Osteocyte (in vitro differentiated cells): ENCODE results near the gene CD8A. TPM values are rescaled to one million over a fixed set of nuclear protein-coding genes. Genes with fewer than 3 reads are reported as not detected.

Experiments
- DNase-seq: peaks from one replicate; pipeline ENCODE4 v3.0.0; 2021; ENCODE audit warnings: mixed read lengths; ENCODE audit not compliant: unreplicated experiment; ENCODE audit errors: extremely low spot score
- H3K27ac Mint-ChIP-seq: one replicate; pipeline ENCODE4 v1.8.0; 2021; ENCODE audit warnings: mild to moderate bottlenecking, mixed read lengths; ENCODE audit not compliant: unreplicated experiment
- H3K27me3 Mint-ChIP-seq: one replicate; pipeline ENCODE4 v1.8.0; 2021; ENCODE audit warnings: mixed read lengths; ENCODE audit not compliant: unreplicated experiment
- H3K36me3 Mint-ChIP-seq: one replicate; pipeline ENCODE4 v1.8.0; 2021; ENCODE audit warnings: mixed read lengths; ENCODE audit not compliant: unreplicated experiment
- H3K4me1 Mint-ChIP-seq: one replicate; pipeline ENCODE4 v1.8.0; 2021; ENCODE audit warnings: mixed read lengths; ENCODE audit not compliant: unreplicated experiment
- H3K4me3 Mint-ChIP-seq: one replicate; pipeline ENCODE4 v1.8.0; 2021; ENCODE audit warnings: mild to moderate bottlenecking, moderate library complexity, mixed read lengths; ENCODE audit not compliant: unreplicated experiment
- H3K9me3 Mint-ChIP-seq: one replicate; pipeline ENCODE4 v1.8.0; 2021; ENCODE audit warnings: mixed read lengths; ENCODE audit not compliant: unreplicated experiment
- total RNA-seq: library from RNA; stranded (reverse); gene quantifications from 2 replicates; pipeline ENCODE4 v1.2.1, GENCODE V29; 2021
- TF ChIP-seq, protein P1 (sequence below): fragments of 200-600 bp; sonication (generic); IDR thresholded peaks from 2 replicates; pipeline ENCODE4 v1.5.0; 2021; ENCODE audit warnings: antibody characterized with exemption, mild to moderate bottlenecking, moderate library complexity

Gene CD8A
- total RNA-seq, 1 donor from 2014 or later, result not detected

DNA sequence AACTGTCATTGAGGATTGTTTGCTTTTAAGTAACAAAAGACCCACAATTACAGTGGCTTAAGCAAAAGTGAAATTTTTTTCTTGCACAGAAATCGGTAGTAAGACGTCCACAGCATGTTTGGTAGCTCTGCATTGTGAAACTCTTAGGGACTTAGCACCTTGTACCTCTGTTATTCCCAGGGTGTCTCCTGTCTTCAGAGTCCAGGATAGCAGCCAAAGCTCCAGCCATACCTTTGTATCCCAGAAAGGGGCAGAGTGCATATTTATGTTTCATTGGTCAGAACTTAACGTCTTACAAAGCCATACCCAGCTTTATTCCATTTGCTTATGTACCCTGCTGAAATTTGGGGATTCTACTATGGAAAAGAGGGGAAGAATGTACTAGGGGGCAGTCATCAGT, 37.8 kb downstream of the CD8A start:
- H3K4me1 Mint-ChIP-seq, result peaks cover under 1% of the 10 kb centered on the region
- peaks cover 54% of the 10 kb centered on the region for H3K36me3 Mint-ChIP-seq
- no peak overlapping the region for H3K27ac Mint-ChIP-seq
- peaks cover 15% of the 10 kb centered on the region for H3K9me3 Mint-ChIP-seq
- no peaks in the 10 kb centered on the region for H3K27me3 Mint-ChIP-seq
- H3K4me3 Mint-ChIP-seq, result no peak overlapping the region
- DNase-seq, result no peak
- TF ChIP-seq, protein P1, sequence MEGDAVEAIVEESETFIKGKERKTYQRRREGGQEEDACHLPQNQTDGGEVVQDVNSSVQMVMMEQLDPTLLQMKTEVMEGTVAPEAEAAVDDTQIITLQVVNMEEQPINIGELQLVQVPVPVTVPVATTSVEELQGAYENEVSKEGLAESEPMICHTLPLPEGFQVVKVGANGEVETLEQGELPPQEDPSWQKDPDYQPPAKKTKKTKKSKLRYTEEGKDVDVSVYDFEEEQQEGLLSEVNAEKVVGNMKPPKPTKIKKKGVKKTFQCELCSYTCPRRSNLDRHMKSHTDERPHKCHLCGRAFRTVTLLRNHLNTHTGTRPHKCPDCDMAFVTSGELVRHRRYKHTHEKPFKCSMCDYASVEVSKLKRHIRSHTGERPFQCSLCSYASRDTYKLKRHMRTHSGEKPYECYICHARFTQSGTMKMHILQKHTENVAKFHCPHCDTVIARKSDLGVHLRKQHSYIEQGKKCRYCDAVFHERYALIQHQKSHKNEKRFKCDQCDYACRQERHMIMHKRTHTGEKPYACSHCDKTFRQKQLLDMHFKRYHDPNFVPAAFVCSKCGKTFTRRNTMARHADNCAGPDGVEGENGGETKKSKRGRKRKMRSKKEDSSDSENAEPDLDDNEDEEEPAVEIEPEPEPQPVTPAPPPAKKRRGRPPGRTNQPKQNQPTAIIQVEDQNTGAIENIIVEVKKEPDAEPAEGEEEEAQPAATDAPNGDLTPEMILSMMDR, result no peak

DNA sequence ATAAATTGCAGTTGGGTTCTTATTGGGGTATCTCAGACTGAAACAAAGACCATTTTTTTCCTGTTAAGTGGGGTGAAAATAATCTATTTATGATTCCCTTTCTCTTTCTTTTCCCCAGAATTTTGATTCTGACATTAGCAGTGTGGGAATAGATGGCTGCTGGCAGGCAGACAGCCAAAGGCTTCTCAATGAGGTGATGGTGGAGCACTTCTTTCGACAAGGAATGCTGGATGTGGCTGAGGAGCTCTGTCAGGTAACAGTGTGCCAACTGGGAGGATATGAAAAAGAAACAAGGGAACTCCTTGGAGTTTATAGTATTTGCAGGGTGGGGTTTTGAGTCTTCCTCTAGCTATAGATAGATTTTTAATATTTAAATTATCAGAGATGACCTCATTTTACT, 38.9 kb downstream of the CD8A start:
- TF ChIP-seq, protein P1, result no peak
- Mint-ChIP-seq H3K9me3 (peaks cover 15% of the 10 kb centered on the region), H3K27me3 (no peaks in the 10 kb centered on the region), H3K36me3 (peaks cover 54% of the 10 kb centered on the region), H3K4me3 (no peak overlapping the region), H3K27ac (no peak overlapping the region), H3K4me1 (peaks cover 4% of the 10 kb centered on the region)
- no peak for DNase-seq

DNA sequence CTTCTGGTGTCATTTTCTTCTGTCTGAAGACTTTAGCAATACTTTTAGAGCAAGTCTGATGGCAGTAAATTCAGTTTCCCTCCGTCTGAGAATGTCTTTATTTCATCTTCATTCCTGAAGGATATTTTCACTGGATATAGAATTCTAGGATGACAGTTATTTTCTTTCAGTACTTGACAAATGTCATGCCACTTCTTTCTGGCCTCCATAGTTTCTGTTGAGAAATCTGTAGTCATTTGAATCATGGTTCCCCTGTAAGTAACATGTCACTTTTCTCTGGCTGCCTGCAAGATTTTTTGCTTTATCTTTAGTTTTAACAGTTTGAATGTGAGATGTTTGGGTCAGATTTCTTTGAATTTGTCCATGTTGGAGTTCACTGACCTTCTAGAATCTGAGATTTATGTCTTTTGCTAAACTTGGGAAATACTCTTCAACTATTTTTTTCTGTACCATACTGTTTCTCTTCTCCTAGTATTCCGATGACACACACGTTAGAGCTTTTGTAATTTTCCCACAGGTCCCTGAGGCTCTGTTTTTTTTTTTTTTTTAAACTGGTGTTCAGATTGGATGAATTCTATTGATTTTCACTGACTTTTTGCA, 40.4 kb downstream of the CD8A start:
- no peak for DNase-seq
- peaks cover 49% of the 10 kb centered on the region for H3K36me3 Mint-ChIP-seq

DNA sequence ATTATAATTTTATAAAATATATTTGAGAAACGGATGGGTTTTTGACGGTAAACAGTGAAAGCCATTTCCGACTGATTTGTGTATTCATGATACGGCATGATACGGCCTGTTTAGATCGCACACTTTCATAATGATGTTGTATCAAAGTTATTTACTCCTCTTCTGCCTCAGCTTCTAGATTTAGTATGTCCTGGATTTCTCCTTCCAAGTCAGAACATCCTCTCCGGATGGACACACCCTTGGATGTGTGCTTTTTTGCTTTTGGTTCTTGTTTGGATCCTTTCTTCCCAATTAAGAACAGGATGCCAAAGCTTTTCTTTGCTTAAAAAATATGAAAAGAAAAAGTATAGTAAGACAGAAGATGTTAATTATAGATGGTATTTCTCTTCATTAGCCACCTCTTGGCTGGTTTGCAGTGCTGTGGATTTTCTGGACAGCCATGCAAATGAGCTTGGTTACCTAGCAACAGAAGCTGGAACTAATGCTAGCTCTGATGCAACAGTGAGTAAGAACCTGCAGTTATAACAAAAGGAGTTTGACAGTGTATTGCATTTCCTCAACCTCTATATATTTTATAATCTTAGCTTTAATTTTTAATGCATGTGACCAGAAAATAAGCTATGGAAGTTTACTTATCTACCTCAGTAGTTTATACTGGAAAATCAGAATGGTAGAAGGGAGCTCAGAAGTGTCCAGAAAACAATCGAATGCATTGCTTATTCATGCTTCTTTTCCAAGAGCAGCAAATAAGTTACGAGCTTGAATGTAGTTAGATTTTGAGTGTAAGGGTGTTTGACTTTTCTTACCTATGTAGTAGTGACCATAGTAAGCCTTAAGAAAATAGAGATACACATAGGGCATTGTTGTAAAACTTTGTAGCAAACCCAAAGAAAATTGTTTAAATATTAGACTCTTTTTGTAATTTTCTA, 42.7 kb downstream of the CD8A start:
- Mint-ChIP-seq H3K4me1 (peaks cover 4% of the 10 kb centered on the region), H3K9me3 (peaks cover 15% of the 10 kb centered on the region), H3K27ac (peak overlapping the region; percentile 77), H3K4me3 (no peak overlapping the region), H3K36me3 (peaks cover 45% of the 10 kb centered on the region), H3K27me3 (no peaks in the 10 kb centered on the region)
- TF ChIP-seq, protein P1, result no peak
- no peak for DNase-seq

More for the DNA sequence above, 40.4 kb downstream of the CD8A start:
- Mint-ChIP-seq H3K4me3 (no peak overlapping the region), H3K27ac (no peak overlapping the region), H3K4me1 (peaks cover 4% of the 10 kb centered on the region), H3K27me3 (no peaks in the 10 kb centered on the region), H3K9me3 (peaks cover 15% of the 10 kb centered on the region)
- TF ChIP-seq, protein P1, result no peak

DNA sequence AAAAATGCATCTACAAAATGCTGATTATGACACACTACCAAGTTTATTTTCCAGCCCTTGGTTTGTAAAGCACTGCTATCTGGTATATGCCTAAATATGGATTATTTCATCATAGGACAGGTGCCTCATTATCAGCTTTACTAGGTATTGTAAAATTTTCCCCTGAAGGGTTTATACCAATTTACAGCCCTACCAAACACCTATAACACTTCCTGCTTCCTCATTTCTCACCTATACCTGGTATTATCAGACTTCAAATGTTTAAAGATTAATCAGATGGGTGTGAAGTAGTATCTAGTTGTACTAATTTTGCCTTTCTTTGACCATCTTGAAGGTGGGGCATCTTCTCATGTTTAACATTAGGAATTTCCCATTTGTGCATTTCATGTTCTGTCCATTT, 43.8 kb downstream of the CD8A start:
- Mint-ChIP-seq H3K27me3 (no peaks in the 10 kb centered on the region), H3K36me3 (peaks cover 37% of the 10 kb centered on the region), H3K4me1 (peaks cover 4% of the 10 kb centered on the region), H3K4me3 (no peak overlapping the region), H3K27ac (peak overlapping the region; percentile 40), H3K9me3 (peaks cover 15% of the 10 kb centered on the region)
- DNase-seq, result no peak
- TF ChIP-seq, protein P1, result no peak
